Fibroblast of lung (primary cell): ENCODE data around the gene SDK1. TPM values are rescaled to one million over a fixed set of nuclear protein-coding genes. Genes with fewer than 3 reads are reported as not detected.
A peak's percentile ranks its signal among the peaks of the same experiment; 100 is the strongest.

Source experiments
- DNase-seq, 2 donors: peaks; one replicate each; pipeline versions ENCODE4 v3.0.0 to v3.0.0-alpha.2; 2010; ENCODE audit warnings: low read depth in 2 of 2
- H2AFZ ChIP-seq: 2 replicates; pipeline ENCODE4 v1.5.1; 2012; ENCODE audit warnings: low read length, control low read depth, inconsistent platforms
- H3K27ac ChIP-seq: 2 replicates; pipeline ENCODE4 v1.5.1; 2011; ENCODE audit warnings: low read length, control low read depth; ENCODE audit not compliant: insufficient read depth
- H3K27me3 ChIP-seq: 2 replicates; pipeline ENCODE4 v1.5.1; 2011; ENCODE audit warnings: mild to moderate bottlenecking, low read length; ENCODE audit not compliant: control insufficient read depth, insufficient read depth
- H3K36me3 ChIP-seq: 2 replicates; pipeline ENCODE4 v1.5.1; 2011; ENCODE audit warnings: low read length; ENCODE audit not compliant: control insufficient read depth, insufficient read depth
- H3K4me1 ChIP-seq: 2 replicates; pipeline ENCODE4 v1.5.1; 2011; ENCODE audit warnings: low read length; ENCODE audit not compliant: control insufficient read depth, insufficient read depth; ENCODE audit errors: extremely low read depth
- H3K4me2 ChIP-seq: 2 replicates; pipeline ENCODE4 v1.5.1; 2011; ENCODE audit warnings: low read length, control low read depth; ENCODE audit not compliant: insufficient read depth; ENCODE audit errors: extremely low read depth
- H3K4me3 ChIP-seq, 4 experiments: fragments of 200-600 bp in 1 of 4; sonication (generic) in 1 of 4; replicated peaks in 1 of 4; 2 replicates each; pipeline ENCODE4 v1.5.1; 2011 to 2016; ENCODE audit warnings: low read length in 4 of 4, low read depth in 3 of 4, mild to moderate bottlenecking in 3 of 4, control low read depth in 2 of 4, inconsistent platforms in 1 of 4, mixed read lengths in 1 of 4; ENCODE audit not compliant: insufficient read depth in 1 of 4; ENCODE audit errors: control extremely low read depth in 1 of 4
- H3K79me2 ChIP-seq: 2 replicates; pipeline ENCODE4 v1.5.1; 2012; ENCODE audit warnings: mild to moderate bottlenecking, low read length, inconsistent platforms; ENCODE audit not compliant: control insufficient read depth, insufficient read depth
- H3K9ac ChIP-seq: 2 replicates; pipeline ENCODE4 v1.5.1; 2011; ENCODE audit warnings: mild to moderate bottlenecking, low read length, control low read depth; ENCODE audit not compliant: insufficient read depth
- H3K9me3 ChIP-seq: 2 replicates; pipeline ENCODE4 v1.5.1; 2012; ENCODE audit warnings: low read depth, low read length; ENCODE audit not compliant: control insufficient read depth, insufficient read depth
- H4K20me1 ChIP-seq: 2 replicates; pipeline ENCODE4 v1.5.1; 2011; ENCODE audit warnings: low read length; ENCODE audit not compliant: control insufficient read depth, insufficient read depth; ENCODE audit errors: extremely low read depth
- CTCF ChIP-seq, 2 donors: IDR thresholded peaks in 1 of 2; conservative IDR thresholded peaks in 1 of 2; 1 replicate in 1 of 2; 2 replicates in 1 of 2; pipeline ENCODE4 v1.5.1; 2011 to 2012; ENCODE audit warnings: low read length in 2 of 2, control low read depth in 1 of 2, inconsistent platforms in 1 of 2, low read depth in 1 of 2, mild to moderate bottlenecking in 1 of 2
- EZH2 ChIP-seq: IDR thresholded peaks from 2 replicates; pipeline ENCODE4 v1.5.1; 2012; ENCODE audit warnings: low read length, control low read depth, mild to moderate bottlenecking; ENCODE audit errors: missing control alignments
- polyA plus RNA-seq, 2 donors: library from polyadenylated mRNA; depleted of rRNA in 1 of 2; stranded (reverse) in 1 of 2; unstranded in 1 of 2; fragments of >200 nt; gene quantifications; 2 replicates each; pipeline ENCODE4 v1.2.1, GENCODE V29; 2011 to 2012; ENCODE audit warnings: missing spikeins in 1 of 2
- total RNA-seq: library from RNA; depleted of rRNA; stranded (reverse); fragments of >200 nt; gene quantifications from 2 replicates; pipeline ENCODE4 v1.2.1, GENCODE V29; 2014

The SDK1 gene
- total and polyA plus RNA-seq, 2 donors (not counting 1 experiment from before 2014, with no cell fraction given): 1.0 to 8.6 TPM

GRCh38 chr7:4144172-4144701, 843.2 kb downstream of the SDK1 start:
- Histone ChIP-seq H3K4me2 (no peak overlapping the region), H3K27me3 (no peaks in the 10 kb centered on the region), H4K20me1 (no peaks in the 10 kb centered on the region), H2AFZ (no peak overlapping the region), H3K36me3 (no peaks in the 10 kb centered on the region), H3K4me1 (no peaks in the 10 kb centered on the region), H3K27ac (no peak overlapping the region), H3K9me3 (no peaks in the 10 kb centered on the region), H3K9ac (no peak overlapping the region), H3K79me2 (no peaks in the 10 kb centered on the region), H3K4me3 (no peak overlapping the region)
- no peak for DNase-seq
- TF ChIP-seq EZH2: no peak
- TF ChIP-seq CTCF (conservative IDR thresholded peaks at IDR 0.05 in 1 of 2, IDR thresholded peaks at IDR 0.05 in 1 of 2; ENCODE audit: low read depth in 1 of 2, low read length in 2 of 2): no peak

GRCh38 chr7:4144811-4145510, 843.9 kb downstream of the SDK1 start:
- Histone ChIP-seq H2AFZ (no peak overlapping the region), H3K79me2 (no peaks in the 10 kb centered on the region), H3K9ac (no peak overlapping the region), H3K4me3 (no peak overlapping the region), H3K4me2 (no peak overlapping the region), H3K9me3 (no peaks in the 10 kb centered on the region), H4K20me1 (no peaks in the 10 kb centered on the region), H3K27ac (no peak overlapping the region), H3K36me3 (no peaks in the 10 kb centered on the region), H3K4me1 (no peaks in the 10 kb centered on the region), H3K27me3 (no peaks in the 10 kb centered on the region)
- TF ChIP-seq EZH2: no peak
- TF ChIP-seq CTCF (conservative IDR thresholded peaks at IDR 0.05 in 1 of 2, IDR thresholded peaks at IDR 0.05 in 1 of 2; ENCODE audit: low read depth in 1 of 2, low read length in 2 of 2): no peak
- DNase-seq: peak; percentile 58 to 67

- H3K4me1 ChIP-seq: no peaks in the 10 kb centered on the region
Measured at GRCh38 chr7:4145576-4145975, 844.5 kb downstream of the SDK1 start.

More at GRCh38 chr7:4145576-4145975, 844.5 kb downstream of the SDK1 start:
- no peak overlapping the region for H3K4me3 ChIP-seq
- H3K9ac ChIP-seq: no peak overlapping the region
- TF ChIP-seq CTCF (conservative IDR thresholded peaks at IDR 0.05 in 1 of 2, IDR thresholded peaks at IDR 0.05 in 1 of 2; ENCODE audit: low read depth in 1 of 2, low read length in 2 of 2) (no peak), EZH2 (no peak)
- no peak overlapping the region for H3K27ac ChIP-seq
- no peaks in the 10 kb centered on the region for H3K27me3 ChIP-seq
- no peak for DNase-seq
- H3K36me3 ChIP-seq: no peaks in the 10 kb centered on the region
- H4K20me1 ChIP-seq: no peaks in the 10 kb centered on the region
- H3K4me2 ChIP-seq: no peak overlapping the region
- no peak overlapping the region for H2AFZ ChIP-seq
- H3K79me2 ChIP-seq: no peaks in the 10 kb centered on the region
- H3K9me3 ChIP-seq: no peaks in the 10 kb centered on the region
